ENCODE data around the gene VKORC1.

Gene VKORC1

DNA sequence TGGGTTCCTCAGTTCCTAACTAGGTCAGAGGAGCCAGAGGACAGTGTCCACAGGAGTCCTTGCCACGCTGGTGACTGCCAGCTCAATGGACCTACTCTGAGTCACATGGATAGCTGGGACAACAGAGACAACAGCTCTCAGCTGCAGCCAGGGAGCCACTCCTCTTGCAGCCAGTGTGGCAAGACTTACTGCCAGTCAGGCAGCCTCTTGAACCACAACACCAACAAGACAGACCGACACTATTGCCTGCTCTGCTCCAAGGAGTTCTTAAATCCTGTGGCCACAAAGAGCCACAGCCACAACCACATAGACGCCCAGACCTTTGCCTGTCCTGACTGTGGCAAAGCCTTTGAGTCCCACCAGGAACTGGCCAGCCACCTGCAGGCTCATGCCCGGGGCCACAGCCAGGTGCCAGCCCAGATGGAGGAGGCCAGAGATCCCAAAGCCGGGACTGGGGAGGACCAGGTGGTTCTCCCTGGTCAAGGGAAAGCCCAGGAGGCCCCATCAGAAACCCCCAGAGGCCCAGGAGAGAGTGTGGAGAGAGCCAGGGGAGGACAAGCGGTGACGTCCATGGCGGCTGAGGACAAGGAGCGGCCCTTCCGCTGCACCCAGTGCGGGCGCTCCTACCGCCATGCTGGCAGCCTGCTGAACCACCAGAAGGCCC is 13.7 kb downstream of the VKORC1 start:
- no peak for TF ChIP-seq CTCF (conservative IDR thresholded peaks at IDR 0.05; ENCODE audit: low read depth, low read length)
- H3K4me3 ChIP-seq (ENCODE audit: low read length), result no peak overlapping the region
- no peak for DNase-seq (ENCODE audit: low read depth)

GRCh38 chr16:31080035-31080629 is 14.5 kb downstream of the VKORC1 start:
- H3K4me3 ChIP-seq (ENCODE audit: low read length), result no peak overlapping the region
- no peak for DNase-seq (ENCODE audit: low read depth)
- no peak for TF ChIP-seq CTCF (conservative IDR thresholded peaks at IDR 0.05; ENCODE audit: low read depth, low read length)

DNA sequence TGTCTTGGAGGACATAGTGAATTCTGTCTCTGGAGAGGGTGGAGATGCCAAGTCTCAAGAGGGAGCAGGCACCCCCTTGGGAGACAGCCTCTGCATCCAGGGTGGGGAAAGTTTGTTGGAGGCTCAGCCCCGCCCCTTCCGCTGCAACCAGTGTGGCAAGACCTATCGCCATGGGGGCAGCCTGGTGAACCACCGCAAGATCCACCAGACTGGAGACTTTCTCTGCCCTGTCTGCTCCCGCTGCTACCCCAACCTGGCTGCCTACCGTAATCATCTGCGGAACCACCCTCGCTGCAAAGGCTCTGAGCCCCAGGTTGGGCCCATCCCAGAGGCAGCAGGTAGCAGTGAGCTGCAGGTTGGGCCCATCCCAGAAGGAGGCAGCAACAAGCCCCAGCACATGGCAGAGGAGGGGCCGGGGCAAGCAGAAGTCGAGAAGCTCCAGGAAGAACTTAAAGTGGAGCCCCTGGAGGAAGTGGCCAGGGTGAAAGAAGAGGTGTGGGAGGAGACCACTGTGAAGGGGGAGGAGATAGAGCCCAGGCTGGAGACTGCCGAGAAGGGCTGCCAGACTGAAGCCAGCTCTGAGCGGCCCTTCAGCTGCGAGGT is 15.2 kb downstream of the VKORC1 start:
- H3K4me3 ChIP-seq (ENCODE audit: low read length), result no peak overlapping the region
- TF ChIP-seq CTCF (conservative IDR thresholded peaks at IDR 0.05; ENCODE audit: low read depth, low read length), result no peak
- no peak for DNase-seq (ENCODE audit: low read depth)

- DNase-seq (ENCODE audit: low read depth), result no peak
- no peak overlapping the region for H3K4me3 ChIP-seq (ENCODE audit: low read length)
- no peak for TF ChIP-seq CTCF (conservative IDR thresholded peaks at IDR 0.05; ENCODE audit: low read depth, low read length)
Measured at GRCh38 chr16:31078597-31079341, 15.8 kb downstream of the VKORC1 start.

- DNase-seq (ENCODE audit: low read depth), result no peak
- no peak for TF ChIP-seq CTCF (conservative IDR thresholded peaks at IDR 0.05; ENCODE audit: low read depth, low read length)
- no peak overlapping the region for H3K4me3 ChIP-seq (ENCODE audit: low read length)
Measured at GRCh38 chr16:31077592-31078396, 16.8 kb downstream of the VKORC1 start.

GRCh38 chr16:31077024-31077423 is 17.6 kb downstream of the VKORC1 start:
- no peak for DNase-seq (ENCODE audit: low read depth)
- H3K4me3 ChIP-seq (ENCODE audit: low read length), result no peak overlapping the region
- no peak for TF ChIP-seq CTCF (conservative IDR thresholded peaks at IDR 0.05; ENCODE audit: low read depth, low read length)
